Suppressor macrophage treated with lipopolysaccharide for 1 hour (primary cell): ENCODE data around the gene FASLG.

Source experiments
- DNase-seq, 3 donors: peaks; one replicate each; pipeline ENCODE4 v3.0.0-alpha.2; 2020 to 2022

Gene FASLG

DNA sequence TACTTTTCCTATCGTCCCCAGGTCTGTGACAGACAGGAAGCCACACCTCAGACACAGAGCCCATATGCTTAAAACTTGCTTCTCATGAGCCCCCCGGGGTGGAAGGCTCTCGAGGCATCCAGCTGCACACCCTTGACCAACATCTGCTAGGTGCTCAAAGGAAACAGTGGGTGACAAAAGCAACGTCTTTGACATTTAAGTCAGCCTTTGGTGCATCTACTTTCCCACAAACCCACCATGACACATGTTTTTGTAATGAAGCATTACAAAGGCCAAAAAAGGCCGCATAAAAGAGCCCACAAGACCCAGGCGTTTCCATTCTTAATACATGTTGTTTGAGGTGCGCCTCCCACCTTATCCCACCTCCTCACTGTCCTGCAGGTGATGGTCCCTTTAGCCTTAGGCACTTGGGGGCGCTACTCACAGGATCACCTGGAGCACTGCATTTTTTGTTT, 11.8 kb upstream of the FASLG start:
- DNase-seq = no peak

DNA sequence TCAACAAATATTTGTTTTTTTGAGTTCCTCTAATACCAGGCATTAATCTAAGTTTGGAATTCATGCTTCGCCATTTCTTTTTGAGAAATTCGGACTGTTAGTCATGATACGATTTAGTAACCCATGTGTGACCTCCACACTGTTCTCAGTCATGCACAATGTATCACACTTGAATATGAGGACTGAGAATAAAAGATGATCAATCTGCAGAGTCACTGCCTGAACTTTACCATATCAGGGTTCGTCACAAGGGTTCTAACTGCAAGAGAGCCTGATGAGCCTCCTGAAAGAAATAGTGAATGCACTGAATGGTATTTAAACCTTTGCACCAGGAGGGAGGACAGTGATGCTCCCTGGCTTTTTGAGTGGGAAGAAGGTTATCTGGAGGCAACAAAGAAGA, 10.9 kb upstream of the FASLG start:
- no peak for DNase-seq

DNA sequence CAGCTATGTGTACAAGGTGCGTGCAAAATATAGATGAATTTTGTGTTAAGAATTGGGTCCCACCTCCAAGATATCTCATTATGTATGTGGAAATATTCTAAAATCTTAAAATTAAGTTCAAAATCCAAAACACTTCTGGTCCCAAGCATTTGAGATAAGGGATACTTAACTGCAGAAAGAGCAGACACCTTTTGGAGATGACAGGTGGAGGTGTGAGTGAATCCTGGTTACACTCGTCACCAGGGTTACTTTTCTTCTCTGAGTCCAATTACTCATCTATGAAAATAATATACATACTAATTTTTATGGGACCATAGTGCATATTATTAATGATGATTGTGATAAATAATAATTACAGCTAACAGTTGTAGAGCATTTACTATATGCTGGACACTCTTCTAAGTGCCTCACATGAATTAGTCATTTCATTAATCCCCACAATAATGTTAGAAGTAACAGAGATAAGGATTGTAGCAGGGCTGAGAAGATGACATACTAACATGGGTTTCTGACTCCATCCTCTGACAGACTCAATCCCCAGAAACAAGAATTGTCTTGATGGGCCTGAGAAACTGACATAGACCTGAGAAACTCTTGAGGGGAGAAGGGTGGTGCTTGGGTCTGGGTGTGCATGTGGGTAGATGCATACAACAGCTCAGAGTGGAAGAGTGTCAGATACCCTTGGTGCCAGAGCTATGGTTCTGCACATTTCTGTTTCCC, 8.3 kb upstream of the FASLG start:
- no peak for DNase-seq

DNA sequence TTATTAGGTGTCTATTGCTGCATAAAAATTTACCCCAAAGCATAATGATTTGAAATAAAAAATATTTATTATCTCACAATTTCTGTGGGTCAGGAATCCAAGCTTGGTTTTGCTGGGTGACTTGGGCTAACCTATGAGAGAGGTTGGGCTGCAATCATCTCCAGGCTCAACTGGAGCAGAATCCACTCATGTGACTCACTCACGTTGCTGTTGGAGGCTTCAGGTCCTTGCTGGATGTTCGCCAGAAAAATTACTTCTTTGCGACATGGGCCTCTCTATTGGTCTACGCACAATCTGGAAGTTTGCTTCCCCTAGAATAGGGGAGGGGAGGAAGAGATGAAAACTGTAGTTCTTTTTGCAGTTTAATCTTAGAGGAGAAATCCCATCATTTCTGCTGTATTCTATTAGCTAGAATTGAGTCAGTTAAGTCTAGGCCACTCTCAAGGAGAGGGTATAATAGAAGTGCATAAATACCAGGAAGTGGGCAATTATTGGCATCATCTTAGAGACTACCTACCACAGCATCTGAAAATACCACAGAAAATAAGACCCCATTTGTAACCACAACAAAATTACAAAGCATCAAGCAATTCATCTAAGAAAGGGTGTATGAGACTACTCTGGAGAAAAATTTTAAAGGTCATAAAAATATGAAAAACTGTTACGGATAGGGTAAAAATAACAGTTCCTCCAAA, 5.7 kb upstream of the FASLG start:
- DNase-seq = no peak

DNA sequence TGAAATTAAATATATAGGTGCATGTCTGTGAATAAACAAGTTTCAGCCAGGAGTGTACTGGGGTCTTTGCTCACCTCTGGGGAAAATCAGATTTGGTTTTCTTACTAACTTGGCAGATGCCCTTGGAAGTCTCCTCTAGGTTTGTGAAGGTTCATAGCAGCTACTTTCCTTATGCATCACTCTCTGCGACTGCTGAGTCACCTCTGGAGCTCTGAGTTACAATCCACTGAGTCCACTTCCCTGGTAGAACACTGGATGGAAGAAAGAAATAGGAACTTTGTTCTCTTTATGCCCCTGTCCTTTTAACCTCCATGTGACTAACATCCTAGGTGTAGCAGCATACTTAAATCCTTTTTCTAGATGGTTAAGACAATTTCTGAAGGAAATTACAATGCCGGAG, 4.4 kb upstream of the FASLG start:
- peak; percentile 21 to 35 (median 34) for DNase-seq

GRCh38 chr1:172656576-172656975, 2.3 kb upstream of the FASLG start:
- DNase-seq = no peak

DNA sequence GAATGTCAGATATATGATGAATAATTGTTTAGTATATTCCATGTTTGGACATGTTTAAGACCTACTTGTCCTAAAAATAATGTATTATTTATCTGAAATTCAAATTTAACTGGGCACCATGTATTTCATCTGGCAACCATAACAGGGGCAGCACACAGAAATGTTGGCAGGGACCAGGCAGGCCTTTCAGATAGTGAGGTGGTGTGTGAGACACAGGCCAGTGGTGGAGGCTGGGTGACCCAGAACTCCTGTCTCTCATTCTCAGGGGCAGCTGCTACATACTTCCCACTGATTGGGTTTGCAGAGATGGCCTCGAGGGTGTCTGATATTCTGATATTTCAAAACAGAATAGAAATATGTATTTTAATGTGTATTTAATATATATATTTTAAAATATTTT, 1.3 kb upstream of the FASLG start:
- no peak for DNase-seq

GRCh38 chr1:172661107-172661506, 2.2 kb downstream of the FASLG start:
- no peak for DNase-seq

DNA sequence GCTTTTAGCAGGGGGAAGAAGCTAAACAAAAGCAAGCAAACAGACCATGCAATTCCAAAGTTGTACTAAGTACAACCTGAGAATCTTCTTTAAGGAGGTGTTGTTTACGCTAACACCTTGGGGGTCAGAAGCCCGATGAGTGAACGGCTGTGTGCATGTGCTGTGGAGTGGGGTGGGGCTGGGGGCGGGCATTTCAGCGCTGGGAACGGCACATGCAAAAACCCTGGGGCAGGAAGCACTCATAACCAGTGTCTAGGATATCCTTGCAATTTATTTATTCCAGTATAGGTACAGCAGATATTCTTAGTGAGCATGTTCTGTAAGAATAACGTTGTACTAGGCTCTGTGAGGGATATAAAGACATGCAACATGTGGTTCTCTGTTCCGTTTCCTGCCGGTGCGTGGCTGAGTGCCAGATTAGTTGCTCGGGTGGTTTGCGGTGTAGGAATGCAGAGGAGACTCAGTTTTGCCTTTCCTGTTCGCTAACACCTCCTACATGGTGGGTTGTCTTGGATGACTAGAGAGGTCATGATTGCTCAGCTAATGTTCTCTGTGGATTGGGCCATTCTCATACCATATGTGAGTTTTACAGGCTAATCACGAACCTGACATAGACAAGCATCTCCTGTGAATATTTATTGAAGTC, 3.7 kb downstream of the FASLG start:
- DNase-seq = peak; percentile 60 to 70 (median 68)

- no peak for DNase-seq
Observed at GRCh38 chr1:172663732-172664131, 4.8 kb downstream of the FASLG start.

DNA sequence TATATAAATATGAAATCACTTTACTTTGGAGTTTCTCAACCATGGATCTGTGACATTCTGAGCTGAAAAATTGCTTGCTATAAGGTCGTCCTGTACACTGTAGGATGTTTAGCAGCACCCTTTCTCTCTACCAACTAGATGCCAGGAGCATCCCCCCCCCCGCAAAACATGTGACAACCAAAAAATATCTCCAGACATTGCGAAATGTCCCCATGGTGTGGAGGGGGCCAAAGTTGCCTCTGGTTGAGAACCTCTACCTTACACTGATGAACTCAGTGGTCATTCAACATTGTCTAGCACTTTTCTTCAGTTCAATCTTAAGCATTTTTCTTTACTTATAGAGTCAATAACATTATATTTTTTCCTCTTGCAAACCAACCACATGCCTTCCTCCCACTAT, 9.2 kb downstream of the FASLG start:
- DNase-seq = no peak

DNA sequence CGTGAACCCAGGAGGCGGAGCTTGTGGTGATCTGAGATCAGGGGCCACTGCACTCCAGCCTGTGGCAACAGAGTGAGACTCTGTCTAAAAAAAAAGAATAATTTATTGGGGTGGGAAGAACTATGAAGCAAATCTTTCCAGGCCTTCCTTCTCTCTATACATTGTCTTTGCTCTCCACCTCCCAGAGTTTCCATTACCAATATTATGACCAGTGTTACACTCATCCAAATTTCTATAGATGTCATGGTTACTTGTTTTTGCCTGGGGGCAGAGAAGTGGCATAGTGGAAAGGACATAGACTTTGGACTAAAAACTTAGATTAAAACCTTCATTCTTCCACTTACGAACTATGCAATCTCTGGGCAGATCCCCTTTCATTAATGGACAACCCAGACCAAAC, 10.1 kb downstream of the FASLG start:
- DNase-seq = no peak

GRCh38 chr1:172670316-172670715, 11.4 kb downstream of the FASLG start:
- no peak for DNase-seq

GRCh38 chr1:172670791-172671190, 11.9 kb downstream of the FASLG start:
- DNase-seq = no peak

DNA sequence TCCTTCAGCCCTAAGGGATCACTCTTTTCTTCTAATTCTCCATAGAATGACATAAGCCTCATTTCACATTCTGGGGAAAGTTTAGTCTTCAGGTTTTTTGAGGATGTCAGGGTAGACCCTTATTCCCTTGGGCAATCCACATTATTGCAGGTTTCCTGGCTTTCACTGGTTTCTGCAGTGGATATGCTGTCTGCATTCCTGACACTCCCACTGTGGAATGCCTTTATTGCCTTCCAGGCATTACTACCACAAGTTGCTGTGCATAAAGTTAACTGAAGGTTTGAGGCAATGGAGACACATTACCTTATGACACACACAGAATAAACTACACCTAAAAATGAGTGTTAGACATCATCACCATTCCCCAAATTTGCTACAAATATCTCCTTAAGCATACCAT, 12.7 kb downstream of the FASLG start:
- DNase-seq = no peak

DNA sequence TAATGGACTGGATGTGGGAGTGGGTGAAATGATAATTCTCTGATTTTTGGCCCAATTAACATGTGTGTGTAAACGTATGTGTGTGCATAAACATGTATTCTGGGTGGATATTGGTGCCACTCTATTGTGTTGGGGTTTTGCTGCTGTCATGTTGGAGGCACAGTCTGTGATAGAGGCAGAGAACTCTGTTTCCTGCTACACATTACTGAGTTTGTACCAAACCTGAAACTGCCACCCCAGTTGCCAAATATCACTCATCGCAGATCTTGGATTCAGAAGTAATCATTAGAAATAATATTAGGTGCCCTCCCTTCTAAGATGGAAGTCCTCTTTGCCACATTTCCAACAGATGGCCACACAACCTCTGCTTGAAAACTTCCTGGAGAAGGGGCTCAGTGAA, 13.8 kb downstream of the FASLG start:
- DNase-seq = no peak

- DNase-seq = no peak
Observed at GRCh38 chr1:172673761-172674160, 14.9 kb downstream of the FASLG start.

DNA sequence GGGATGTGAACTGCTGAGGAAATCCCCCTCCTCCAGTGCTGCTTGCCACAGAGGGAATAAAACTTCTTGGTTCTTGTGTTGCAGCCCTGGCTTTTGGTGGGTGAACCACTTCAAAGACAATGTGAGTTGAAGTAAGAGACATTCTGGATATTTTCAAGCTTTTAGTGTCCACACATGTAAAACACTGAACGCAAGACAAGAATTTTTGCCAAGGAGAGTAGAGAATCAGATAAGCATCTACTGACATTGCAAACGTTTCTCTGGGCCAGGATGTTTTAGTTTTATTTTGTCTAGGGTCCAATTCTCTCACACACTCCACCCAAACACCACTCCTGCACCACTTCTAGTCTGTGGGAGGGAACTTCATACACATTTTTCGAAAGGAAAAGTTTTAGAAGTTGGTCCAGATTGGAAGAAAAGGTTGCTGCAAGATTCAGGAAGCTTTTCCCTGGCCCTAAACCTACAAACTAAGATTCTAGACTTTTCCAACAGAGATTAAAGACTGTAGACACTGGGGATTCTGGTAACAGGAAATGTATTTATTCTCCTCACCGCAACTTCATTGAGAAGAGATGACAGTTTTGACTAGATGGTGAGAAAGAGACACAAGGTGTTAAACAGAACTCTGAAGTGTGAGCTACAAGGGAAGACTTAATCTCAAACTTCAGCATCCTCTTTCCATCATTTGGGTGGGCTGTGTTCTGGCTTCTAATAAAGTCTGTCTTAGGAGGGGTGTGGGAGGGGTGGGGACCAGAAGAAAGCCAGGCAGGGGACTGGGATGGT, 16.1 kb downstream of the FASLG start:
- no peak for DNase-seq

GRCh38 chr1:172679000-172679772, 20.3 kb downstream of the FASLG start:
- DNase-seq = no peak

GRCh38 chr1:172680244-172680643, 21.3 kb downstream of the FASLG start:
- DNase-seq = no peak

- no peak for DNase-seq
Observed at GRCh38 chr1:172680733-172681275, 21.9 kb downstream of the FASLG start.

DNA sequence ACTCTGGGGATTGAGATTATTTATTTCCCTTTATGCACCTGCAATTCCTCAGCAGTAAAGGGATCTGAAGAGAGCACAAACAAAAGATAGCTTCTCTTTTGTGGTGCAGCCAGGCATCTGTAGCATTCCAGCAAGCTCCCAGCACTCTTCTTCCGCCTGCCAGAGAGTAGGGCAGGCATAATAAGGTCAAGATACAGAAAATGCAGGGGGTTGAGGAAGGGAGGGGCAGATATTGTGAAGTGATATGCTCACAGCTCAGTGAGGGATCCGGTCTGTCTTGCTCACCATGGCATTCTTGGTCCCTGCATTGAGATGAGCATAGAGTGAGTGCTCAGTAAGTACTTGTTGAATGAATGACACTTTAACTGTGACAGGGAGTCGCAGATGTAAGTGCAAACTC, 23.9 kb downstream of the FASLG start:
- DNase-seq = no peak
